Mammary epithelial cell (primary cell): ENCODE data around the gene ATP6V1A.

ENCODE experiments used
- EZH2 ChIP-seq: IDR thresholded peaks from 2 replicates; pipeline ENCODE4 v1.6.1; 2012; ENCODE audit warnings: low read length, inconsistent platforms, borderline replicate concordance
- TF ChIP-seq, protein P1 (sequence below), 2 donors: IDR thresholded peaks in 1 of 2; conservative IDR thresholded peaks in 1 of 2; 2 replicates each; pipeline ENCODE4 v1.5.1; 2011 to 2012; ENCODE audit warnings: inconsistent platforms in 2 of 2, low read length in 2 of 2, mild to moderate bottlenecking in 2 of 2, control low read depth in 1 of 2, low read depth in 1 of 2; ENCODE audit not compliant: insufficient read depth in 1 of 2; ENCODE audit errors: extremely low read depth in 1 of 2

DNA sequence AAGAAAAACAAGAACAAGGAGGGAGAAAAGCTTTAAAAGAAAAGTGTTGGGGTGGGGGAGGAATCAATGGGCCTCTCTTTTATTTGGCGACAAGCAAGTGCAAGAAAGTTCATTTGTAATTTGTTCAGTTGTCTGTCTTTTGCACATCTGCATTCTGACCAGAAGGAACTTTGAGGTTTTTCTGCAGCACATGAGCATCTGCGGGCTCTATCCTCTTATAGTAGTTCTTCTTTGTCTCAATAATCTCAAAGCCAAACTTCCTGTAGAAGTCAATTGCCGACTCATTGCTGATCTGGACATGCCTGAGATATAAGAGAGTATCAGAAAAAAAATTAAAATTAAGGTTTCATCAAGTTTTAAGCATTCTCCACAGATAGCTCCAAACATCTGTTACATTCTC is 25.2 kb upstream of the ATP6V1A start:
- TF ChIP-seq, protein P1, sequence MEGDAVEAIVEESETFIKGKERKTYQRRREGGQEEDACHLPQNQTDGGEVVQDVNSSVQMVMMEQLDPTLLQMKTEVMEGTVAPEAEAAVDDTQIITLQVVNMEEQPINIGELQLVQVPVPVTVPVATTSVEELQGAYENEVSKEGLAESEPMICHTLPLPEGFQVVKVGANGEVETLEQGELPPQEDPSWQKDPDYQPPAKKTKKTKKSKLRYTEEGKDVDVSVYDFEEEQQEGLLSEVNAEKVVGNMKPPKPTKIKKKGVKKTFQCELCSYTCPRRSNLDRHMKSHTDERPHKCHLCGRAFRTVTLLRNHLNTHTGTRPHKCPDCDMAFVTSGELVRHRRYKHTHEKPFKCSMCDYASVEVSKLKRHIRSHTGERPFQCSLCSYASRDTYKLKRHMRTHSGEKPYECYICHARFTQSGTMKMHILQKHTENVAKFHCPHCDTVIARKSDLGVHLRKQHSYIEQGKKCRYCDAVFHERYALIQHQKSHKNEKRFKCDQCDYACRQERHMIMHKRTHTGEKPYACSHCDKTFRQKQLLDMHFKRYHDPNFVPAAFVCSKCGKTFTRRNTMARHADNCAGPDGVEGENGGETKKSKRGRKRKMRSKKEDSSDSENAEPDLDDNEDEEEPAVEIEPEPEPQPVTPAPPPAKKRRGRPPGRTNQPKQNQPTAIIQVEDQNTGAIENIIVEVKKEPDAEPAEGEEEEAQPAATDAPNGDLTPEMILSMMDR (conservative IDR thresholded peaks at IDR 0.05 in 1 of 2, IDR thresholded peaks at IDR 0.05 in 1 of 2; ENCODE audit: extremely low read depth in 1 of 2, insufficient read depth in 1 of 2, low read depth in 1 of 2, low read length in 2 of 2) = no peak
- TF ChIP-seq EZH2 = no peak
